ENCODE data around the gene MAFG. TPM values are rescaled to one million over a fixed set of nuclear protein-coding genes. Genes with fewer than 3 reads are reported as not detected.

Gene MAFG
- polyA plus RNA-seq, 1 of the 3 experiments (the other 2 are of a cell fraction): 38.7 TPM

DNA sequence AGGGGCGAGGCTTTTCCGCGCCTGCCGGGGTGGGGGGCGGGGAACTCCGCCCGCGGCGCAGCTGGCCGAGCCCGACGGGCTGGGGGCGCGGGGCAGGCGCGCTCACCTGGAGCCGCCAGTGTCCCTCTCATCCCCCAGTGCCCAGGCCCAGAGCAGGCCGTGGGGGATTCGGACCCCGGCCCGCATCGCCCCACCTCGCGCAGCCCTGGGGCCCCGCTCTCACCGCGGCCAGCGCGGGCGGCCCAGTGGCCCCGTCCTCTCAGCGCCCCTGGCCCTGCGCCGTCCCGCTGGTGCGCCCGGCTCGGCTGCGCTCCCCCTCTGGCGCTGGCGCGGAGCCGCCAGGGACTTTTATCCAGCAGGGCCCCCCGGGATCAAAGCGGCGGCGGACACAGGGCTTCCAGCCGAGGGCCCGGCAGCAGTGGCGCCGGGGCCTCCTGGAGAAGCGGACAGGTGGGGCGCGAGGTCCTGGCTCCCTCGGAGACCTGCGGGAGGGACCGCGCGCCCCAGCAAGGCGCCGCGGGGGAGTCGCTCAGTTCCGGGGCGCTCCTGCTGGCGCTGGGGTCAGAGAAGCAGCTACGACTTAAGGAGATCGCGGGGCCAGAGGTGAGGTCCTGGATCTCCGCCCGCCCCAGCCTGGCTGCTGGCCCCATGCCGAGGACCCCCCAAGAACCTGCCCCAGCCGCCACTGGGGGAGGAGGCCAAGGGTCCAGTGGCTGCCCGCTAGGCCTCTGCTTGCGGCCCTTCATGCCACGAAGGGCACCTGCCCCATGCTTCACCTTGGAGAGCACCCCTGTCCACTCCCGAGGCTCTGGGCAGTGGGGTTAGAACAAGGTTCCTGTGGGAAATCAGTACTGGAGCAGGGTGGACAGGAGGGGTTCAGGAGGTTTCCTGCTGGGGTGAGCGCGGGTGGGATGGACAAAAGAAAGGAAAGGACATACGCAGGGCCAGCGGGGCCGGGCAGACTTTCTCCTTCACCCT is 34.3 kb upstream of the MAFG start:
- TF ChIP-seq RAD21 (IDR thresholded peaks at IDR 0.05; ENCODE audit: low read length) (no peak), RXRA (IDR thresholded peaks at IDR 0.05; ENCODE audit: borderline replicate concordance, low read depth) (no peak)
- H3K27ac ChIP-seq (ENCODE audit: low read depth in 2 of 2, low read length in 1 of 2): no peak overlapping the region
- H3K9me2 ChIP-seq: no peaks in the 10 kb centered on the region
- peaks cover 18% of the 10 kb centered on the region for H3K27me3 ChIP-seq (ENCODE audit: insufficient read depth)
- CTCF ChIA-PET: interaction anchor here (1.3 to 14.5 kb wide), 13 partner anchors 14 to 244 kb away, joined by 3 to 1216 read pairs (median 53); partner anchors contain the start of genes ARHGDIA, ASPSCR1, CENPX and DCXR
- H3K4me2 ChIP-seq: no peak overlapping the region
- H3K4me3 ChIP-seq (ENCODE audit: low read depth in 2 of 2, low read length in 1 of 2): no peak overlapping the region
- no peak overlapping the region for H3K9ac ChIP-seq
- H2AFZ ChIP-seq (ENCODE audit: low read depth): no peak overlapping the region
- peaks cover 0 to 29% of the 10 kb centered on the region in 2 experiments; a peak in 1 of 4 replicates for H3K4me1 ChIP-seq (ENCODE audit: control insufficient read depth in 1 of 2, insufficient read depth in 2 of 2, low read depth in 1 of 2, low read length in 1 of 2)
- no peaks in the 10 kb centered on the region for H3K79me2 ChIP-seq (ENCODE audit: insufficient read depth)
- no peaks in the 10 kb centered on the region for H3K36me3 ChIP-seq (replicated peaks in 1 of 2; ENCODE audit: control insufficient read depth in 1 of 2, insufficient read depth in 2 of 2, low read length in 1 of 2)
- no peaks in the 10 kb centered on the region for H3K9me3 ChIP-seq
- 76% methylated on average over 29 of the region's 82 CpGs for WGBS (ENCODE audit: low lambda C conversion rate)
- H4K20me1 ChIP-seq (ENCODE audit: insufficient read depth): no peaks in the 10 kb centered on the region
- DNase-seq: no peak
- POLR2A ChIA-PET: interaction anchor here (1.2 to 1.5 kb wide), 2 partner anchors 16 to 61 kb away, joined by 4 read pairs; partner anchors contain the start of genes CENPX and LRRC45
- H3F3A ChIP-seq (replicated peaks; ENCODE audit: insufficient read depth): peaks cover 13% of the 10 kb centered on the region

DNA sequence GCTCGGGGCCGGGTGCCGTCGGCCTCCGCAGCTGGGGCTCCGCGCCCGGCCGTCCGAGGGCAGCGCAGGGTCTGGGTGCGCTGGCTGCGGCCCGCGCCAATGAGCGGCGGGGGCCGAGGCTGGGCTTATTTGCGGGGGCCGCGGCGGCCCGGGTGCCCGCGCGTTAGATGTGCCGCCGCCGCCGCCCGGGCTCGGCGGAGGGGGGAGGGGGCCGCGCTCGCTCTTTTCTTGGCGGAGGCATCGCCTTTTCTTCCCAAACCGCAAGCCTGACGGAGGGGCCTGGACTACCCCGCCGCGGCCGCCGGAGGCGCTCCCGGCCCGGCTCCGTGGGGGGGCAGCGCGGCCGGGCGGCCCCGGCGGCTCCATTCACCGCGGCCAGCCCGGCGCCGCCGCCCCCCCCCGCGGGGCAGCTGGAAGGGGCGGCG is 33.6 kb upstream of the MAFG start, which contains the start of gene NOTUM:
Gene NOTUM, minus strand, starts transcription at position 101 of the 425 bp plus-strand sequence. CDS start 278 bp downstream, outside the sequence.
- Histone ChIP-seq H4K20me1 (ENCODE audit: insufficient read depth) (no peaks in the 10 kb centered on the region), H3K27ac (ENCODE audit: low read depth in 2 of 2, low read length in 1 of 2) (no peak within 1 kb of the TSS), H3K9ac (no peak within 1 kb of the TSS), H3K9me3 (no peaks in the 10 kb centered on the region), H2AFZ (ENCODE audit: low read depth) (peak within 1 kb of the TSS; percentile 51; the same call in 1 of the 2 replicates), H3F3A (replicated peaks; ENCODE audit: insufficient read depth) (peaks cover 13% of the 10 kb centered on the region), H3K9me2 (no peaks in the 10 kb centered on the region), H3K79me2 (ENCODE audit: insufficient read depth) (no peaks in the 10 kb centered on the region), H3K4me2 (peak within 1 kb of the TSS; percentile 72), H3K4me3 (ENCODE audit: low read depth in 2 of 2, low read length in 1 of 2) (peak within 1 kb of the TSS in 1 of 2 experiments; percentile 40; a peak in 2 of 4 replicates), H3K27me3 (ENCODE audit: insufficient read depth) (peaks cover 18% of the 10 kb centered on the region), H3K36me3 (replicated peaks in 1 of 2; ENCODE audit: control insufficient read depth in 1 of 2, insufficient read depth in 2 of 2, low read length in 1 of 2) (no peaks in the 10 kb centered on the region), H3K4me1 (ENCODE audit: control insufficient read depth in 1 of 2, insufficient read depth in 2 of 2, low read depth in 1 of 2, low read length in 1 of 2) (peaks cover 0 to 26% of the 10 kb centered on the region in 2 experiments; a peak in 1 of 4 replicates)
- WGBS (ENCODE audit: low lambda C conversion rate): 1% methylated on average over 24 of the region's 65 CpGs
- TF ChIP-seq, protein P1, sequence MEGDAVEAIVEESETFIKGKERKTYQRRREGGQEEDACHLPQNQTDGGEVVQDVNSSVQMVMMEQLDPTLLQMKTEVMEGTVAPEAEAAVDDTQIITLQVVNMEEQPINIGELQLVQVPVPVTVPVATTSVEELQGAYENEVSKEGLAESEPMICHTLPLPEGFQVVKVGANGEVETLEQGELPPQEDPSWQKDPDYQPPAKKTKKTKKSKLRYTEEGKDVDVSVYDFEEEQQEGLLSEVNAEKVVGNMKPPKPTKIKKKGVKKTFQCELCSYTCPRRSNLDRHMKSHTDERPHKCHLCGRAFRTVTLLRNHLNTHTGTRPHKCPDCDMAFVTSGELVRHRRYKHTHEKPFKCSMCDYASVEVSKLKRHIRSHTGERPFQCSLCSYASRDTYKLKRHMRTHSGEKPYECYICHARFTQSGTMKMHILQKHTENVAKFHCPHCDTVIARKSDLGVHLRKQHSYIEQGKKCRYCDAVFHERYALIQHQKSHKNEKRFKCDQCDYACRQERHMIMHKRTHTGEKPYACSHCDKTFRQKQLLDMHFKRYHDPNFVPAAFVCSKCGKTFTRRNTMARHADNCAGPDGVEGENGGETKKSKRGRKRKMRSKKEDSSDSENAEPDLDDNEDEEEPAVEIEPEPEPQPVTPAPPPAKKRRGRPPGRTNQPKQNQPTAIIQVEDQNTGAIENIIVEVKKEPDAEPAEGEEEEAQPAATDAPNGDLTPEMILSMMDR (IDR thresholded peaks at IDR 0.05): peak; percentile 42
- no peak for TF ChIP-seq POLR2AphosphoS5 (IDR thresholded peaks at IDR 0.05; ENCODE audit: low read depth, low read length)
- ChIA-PET POLR2A (interaction anchor here (0.9 to 2.3 kb wide), 3 partner anchors 52 to 77 kb away, joined by 3 to 41 read pairs (median 6); partner anchors contain the start of genes CENPX, DCXR and LRRC45), CTCF (interaction anchor here (1.4 to 14.5 kb wide), 18 partner anchors 7 to 244 kb away, joined by 4 to 1216 read pairs (median 33); partner anchors contain the start of genes ARHGDIA, ASPSCR1, CENPX and DCXR)
- DNase-seq: peak; percentile 90
